Endodermal cell (in vitro differentiated cells): ENCODE measurements around the gene SETD7. TPM values are rescaled to one million over a fixed set of nuclear protein-coding genes. Genes with fewer than 3 reads are reported as not detected.

Source experiments
- DNase-seq: peaks from one replicate; pipeline ENCODE4 v3.0.0-alpha.2; 2017
- H3K27ac ChIP-seq: 2 replicates; pipeline ENCODE4 v1.5.1; 2013; ENCODE audit warnings: mild to moderate bottlenecking, low read depth, low read length, moderate library complexity
- H3K27me3 ChIP-seq: 2 replicates; pipeline ENCODE4 v1.6.1; 2013; ENCODE audit warnings: mild to moderate bottlenecking, low read length, moderate library complexity; ENCODE audit not compliant: insufficient read depth, control insufficient read depth, poor library complexity, severe bottlenecking
- H3K36me3 ChIP-seq: 2 replicates; pipeline ENCODE4 v1.7.0; 2013; ENCODE audit warnings: mild to moderate bottlenecking, low read length, moderate library complexity; ENCODE audit not compliant: control insufficient read depth, insufficient read depth
- H3K4me1 ChIP-seq: one replicate; pipeline ENCODE4 v1.7.0; 2013; ENCODE audit warnings: low read length; ENCODE audit not compliant: control insufficient read depth, insufficient read depth
- H3K4me3 ChIP-seq: 2 replicates; pipeline ENCODE4 v1.5.1; 2013; ENCODE audit warnings: mild to moderate bottlenecking, low read length, moderate library complexity
- H3K9ac ChIP-seq: 2 replicates; pipeline ENCODE4 v1.6.1; 2013; ENCODE audit warnings: mild to moderate bottlenecking, low read length, moderate library complexity; ENCODE audit not compliant: poor library complexity, severe bottlenecking; ENCODE audit errors: extremely low read depth
- H3K9me3 ChIP-seq: 2 replicates; pipeline ENCODE4 v1.6.1; 2013; ENCODE audit warnings: mild to moderate bottlenecking, low read length, moderate library complexity; ENCODE audit not compliant: control insufficient read depth
- H3K27ac Mint-ChIP-seq: 2 replicates; pipeline ENCODE4 v1.8.0; 2020; ENCODE audit warnings: mixed read lengths
- H3K27me3 Mint-ChIP-seq: 2 replicates; pipeline ENCODE4 v1.8.0; 2021; ENCODE audit warnings: mild to moderate bottlenecking, mixed read lengths; ENCODE audit not compliant: insufficient read depth
- H3K36me3 Mint-ChIP-seq: 2 replicates; pipeline ENCODE4 v1.8.0; 2020; ENCODE audit warnings: low read depth, mixed read lengths
- H3K4me1 Mint-ChIP-seq: 2 replicates; pipeline ENCODE4 v1.8.0; 2020; ENCODE audit warnings: mixed read lengths
- H3K4me3 Mint-ChIP-seq: 2 replicates; pipeline ENCODE4 v1.8.0; 2020; ENCODE audit warnings: mild to moderate bottlenecking, moderate library complexity, mixed read lengths
- H3K9me3 Mint-ChIP-seq: 2 replicates; pipeline ENCODE4 v1.8.0; 2020; ENCODE audit warnings: mild to moderate bottlenecking, mixed read lengths
- CTCF ChIP-seq: fragments of 200-600 bp; sonication (generic); conservative IDR thresholded peaks from 2 replicates; pipeline ENCODE4 v1.5.0; 2021; ENCODE audit warnings: antibody characterized with exemption, mild to moderate bottlenecking
- WGBS, 2 experiments: methylation state at CpG; one replicate each; pipeline versions ENCODE4 v1.1.5 to v1.1.7; 2013; ENCODE audit warnings: missing lambda C conversion rate in 2 of 2, mixed read lengths in 1 of 2; ENCODE audit not compliant: insufficient coverage in 1 of 2, insufficient read length in 1 of 2; 5-methylcytosine and 5-hydroxymethylcytosine counted together
- total RNA-seq, 2 donors: library from RNA; stranded (reverse); fragmentation: NEBNext Ultra II Directional in 1 of 2; extraction: Animal tissue kit (Norgen Biotek cat#: 25700) in 1 of 2; gene quantifications; 2 replicates in 1 of 2; 3 replicates in 1 of 2; pipeline ENCODE4 v1.2.1, GENCODE V29; 2021

Gene SETD7
- total RNA-seq, 2 donors from 2014 or later: 13.8 to 19.4 TPM

DNA sequence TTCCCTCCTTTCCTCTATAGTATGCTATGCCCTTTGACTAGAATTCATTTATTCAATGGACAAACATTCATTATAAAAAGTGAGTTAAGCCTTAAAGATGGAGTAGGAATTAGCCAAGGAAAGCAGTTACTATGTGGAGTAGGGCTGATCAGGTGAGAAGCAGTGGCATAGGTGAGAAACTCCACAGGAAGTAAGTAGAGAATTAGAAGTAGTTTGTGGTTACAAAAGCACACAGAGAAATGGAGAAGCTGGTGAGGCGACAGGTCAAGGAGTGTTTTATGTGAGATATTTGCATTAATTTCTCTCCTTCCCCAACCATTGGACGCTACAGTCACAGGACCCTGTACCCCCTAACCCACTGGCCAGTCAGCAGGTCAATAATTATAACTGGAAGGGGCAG lies 30.6 kb downstream of the SETD7 start:
- Mint-ChIP-seq H3K4me3 (no peak overlapping the region), H3K4me1 (peaks cover 6% of the 10 kb centered on the region), H3K27me3 (no peaks in the 10 kb centered on the region), H3K9me3 (no peaks in the 10 kb centered on the region), H3K36me3 (peaks cover 43% of the 10 kb centered on the region), H3K27ac (no peak overlapping the region)
- TF ChIP-seq CTCF: no peak
- H3K9ac ChIP-seq: no peak overlapping the region
- 100% methylated on average over 1 of the region's 2 CpGs; no CpG with 5 or more reads in 1 of the 2 experiments for WGBS, 2 experiments
- no peak overlapping the region for H3K27ac ChIP-seq
- no peaks in the 10 kb centered on the region for H3K27me3 ChIP-seq
- no peak for DNase-seq
- H3K9me3 ChIP-seq: no peaks in the 10 kb centered on the region
- H3K36me3 ChIP-seq: peaks cover 77% of the 10 kb centered on the region
- H3K4me3 ChIP-seq: no peak overlapping the region
- no peaks in the 10 kb centered on the region for H3K4me1 ChIP-seq

DNA sequence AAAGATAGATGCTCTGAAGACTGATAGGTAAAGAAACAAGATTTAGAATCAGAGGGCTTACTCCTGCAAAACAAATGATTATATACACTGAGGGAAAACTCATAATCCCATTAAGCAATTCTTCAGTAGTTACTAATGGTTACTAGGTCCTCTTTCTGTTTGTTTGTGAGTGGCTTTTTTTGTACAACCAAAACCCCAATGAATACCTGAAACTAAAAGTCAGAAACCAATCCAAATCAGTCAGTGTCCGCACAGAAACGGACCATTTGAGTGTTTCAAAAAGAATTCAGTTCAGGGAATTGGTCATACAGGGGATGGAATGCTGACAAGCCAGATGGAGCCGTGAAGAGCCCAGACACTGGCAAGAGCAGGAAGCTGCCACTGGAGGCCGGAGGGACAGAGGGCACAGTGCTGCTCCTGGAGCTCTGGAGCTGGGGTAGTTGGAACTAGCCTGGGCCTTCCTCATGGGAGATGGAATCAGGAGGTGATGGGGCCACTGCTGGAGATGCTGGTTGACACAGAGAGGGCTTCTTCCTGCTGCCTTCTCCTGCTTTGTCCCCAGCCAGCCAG lies 31.9 kb downstream of the SETD7 start:
- TF ChIP-seq CTCF: no peak
- Mint-ChIP-seq H3K36me3 (peaks cover 53% of the 10 kb centered on the region), H3K27me3 (no peaks in the 10 kb centered on the region), H3K4me3 (no peak overlapping the region), H3K27ac (peak overlapping the region; percentile 8), H3K9me3 (no peaks in the 10 kb centered on the region), H3K4me1 (peaks cover 6% of the 10 kb centered on the region)
- H3K9me3 ChIP-seq: no peaks in the 10 kb centered on the region
- DNase-seq: no peak
- no peaks in the 10 kb centered on the region for H3K4me1 ChIP-seq
- 93 to 94% methylated on average over 3 to 4 of the region's 4 CpGs for WGBS, 2 experiments
- peaks cover 81% of the 10 kb centered on the region for H3K36me3 ChIP-seq
- H3K9ac ChIP-seq: no peak overlapping the region
- H3K4me3 ChIP-seq: no peak overlapping the region
- H3K27me3 ChIP-seq: no peaks in the 10 kb centered on the region
- peak overlapping the region; percentile 72 for H3K27ac ChIP-seq

GRCh38 chr4:139523076-139523475 lies 32.9 kb downstream of the SETD7 start:
- H3K9ac ChIP-seq: no peak overlapping the region
- H3K4me3 ChIP-seq: no peak overlapping the region
- Mint-ChIP-seq H3K27me3 (no peaks in the 10 kb centered on the region), H3K4me1 (peaks cover 6% of the 10 kb centered on the region), H3K27ac (no peak overlapping the region), H3K4me3 (no peak overlapping the region), H3K9me3 (no peaks in the 10 kb centered on the region), H3K36me3 (peaks cover 57% of the 10 kb centered on the region)
- no peaks in the 10 kb centered on the region for H3K9me3 ChIP-seq
- H3K4me1 ChIP-seq: peaks cover 2% of the 10 kb centered on the region
- H3K27me3 ChIP-seq: no peaks in the 10 kb centered on the region
- WGBS, 2 experiments: 80 to 100% methylated on average over 1 of the region's 1 CpG
- DNase-seq: no peak
- no peak for TF ChIP-seq CTCF
- peaks cover 80% of the 10 kb centered on the region for H3K36me3 ChIP-seq
- no peak overlapping the region for H3K27ac ChIP-seq
